H9 (cell line): ENCODE data around the gene ZRSR2. TPM values are rescaled to one million over a fixed set of nuclear protein-coding genes. Genes with fewer than 3 reads are reported as not detected.

Source experiments
- DNase-seq: peaks from one replicate; pipeline ENCODE4 v3.0.0-alpha.2; 2017
- H2AFZ ChIP-seq: one replicate; pipeline ENCODE4 v1.6.1; 2013; ENCODE audit warnings: mild to moderate bottlenecking, low read length, control low read depth, moderate library complexity
- H2AK5ac ChIP-seq: 2 replicates; pipeline ENCODE4 v1.6.1; 2013; ENCODE audit warnings: low read length, control low read depth, mixed read lengths; ENCODE audit not compliant: insufficient read length
- H2BK120ac ChIP-seq: one replicate; pipeline ENCODE4 v1.6.1; 2013; ENCODE audit warnings: low read depth, mild to moderate bottlenecking, low read length, control low read depth, inconsistent platforms; ENCODE audit not compliant: poor library complexity, severe bottlenecking
- H2BK12ac ChIP-seq: 2 replicates; pipeline ENCODE4 v1.6.1; 2013; ENCODE audit warnings: low read length, control low read depth, mixed read lengths, low read depth; ENCODE audit not compliant: insufficient read length
- H2BK15ac ChIP-seq: 2 replicates; pipeline ENCODE4 v1.6.1; 2013; ENCODE audit warnings: low read depth, low read length, control low read depth
- H2BK20ac ChIP-seq: one replicate; pipeline ENCODE4 v1.6.1; 2013; ENCODE audit warnings: low read depth, mild to moderate bottlenecking, low read length, control low read depth, inconsistent platforms; ENCODE audit not compliant: poor library complexity, severe bottlenecking
- H2BK5ac ChIP-seq: 2 replicates; pipeline ENCODE4 v1.6.1; 2013; ENCODE audit warnings: low read length, control low read depth, mixed read lengths; ENCODE audit not compliant: insufficient read length
- H3K14ac ChIP-seq: 2 replicates; pipeline ENCODE4 v1.6.1; 2013; ENCODE audit warnings: low read length, control low read depth; ENCODE audit not compliant: insufficient read depth
- H3K18ac ChIP-seq: 2 replicates; pipeline ENCODE4 v1.6.1; 2013; ENCODE audit warnings: low read depth, mild to moderate bottlenecking, mixed read lengths, low read length, control low read depth; ENCODE audit not compliant: insufficient read length
- H3K23ac ChIP-seq: 2 replicates; pipeline ENCODE4 v1.6.1; 2013; ENCODE audit warnings: low read length, control low read depth, mixed read lengths, low read depth; ENCODE audit not compliant: insufficient read length
- H3K23me2 ChIP-seq: 2 replicates; pipeline ENCODE4 v1.6.1; 2013; ENCODE audit warnings: low read depth, mild to moderate bottlenecking, mixed read lengths, low read length, control low read depth; ENCODE audit not compliant: insufficient read length, poor library complexity, severe bottlenecking
- H3K27ac ChIP-seq: 2 replicates; pipeline ENCODE4 v1.5.1; 2013; ENCODE audit warnings: low read length, control low read depth, mixed read lengths, low read depth; ENCODE audit not compliant: insufficient read length
- H3K27me3 ChIP-seq: 2 replicates; pipeline ENCODE4 v1.6.1; 2013; ENCODE audit warnings: low read length, control low read depth, inconsistent platforms; ENCODE audit not compliant: insufficient read depth
- H3K4ac ChIP-seq: 2 replicates; pipeline ENCODE4 v1.6.1; 2013; ENCODE audit warnings: low read depth, mild to moderate bottlenecking, control low read depth, inconsistent platforms, low read length, moderate library complexity
- H3K4me1 ChIP-seq: 2 replicates; pipeline ENCODE4 v1.6.1; 2013; ENCODE audit warnings: low read length, control low read depth, inconsistent platforms; ENCODE audit not compliant: insufficient read depth
- H3K4me2 ChIP-seq: 2 replicates; pipeline ENCODE4 v1.6.1; 2013; ENCODE audit warnings: low read length, control low read depth, mixed read lengths; ENCODE audit not compliant: insufficient read length, insufficient read depth
- H3K56ac ChIP-seq: 2 replicates; pipeline ENCODE4 v1.6.1; 2013; ENCODE audit warnings: low read depth, mild to moderate bottlenecking, mixed read lengths, low read length, control low read depth; ENCODE audit not compliant: insufficient read length
- H3K79me1 ChIP-seq: 2 replicates; pipeline ENCODE4 v1.6.1; 2013; ENCODE audit warnings: low read depth, mild to moderate bottlenecking, moderate library complexity, low read length, control low read depth, inconsistent platforms; ENCODE audit not compliant: insufficient read depth, poor library complexity, severe bottlenecking
- H3K79me2 ChIP-seq: 2 replicates; pipeline ENCODE4 v1.6.1; 2013; ENCODE audit warnings: low read length, control low read depth, inconsistent platforms; ENCODE audit not compliant: insufficient read depth
- H3K9ac ChIP-seq: 2 replicates; pipeline ENCODE4 v1.6.1; 2013; ENCODE audit warnings: low read length, control low read depth, mixed read lengths; ENCODE audit not compliant: insufficient read length; ENCODE audit errors: extremely low read depth
- H3K9me3 ChIP-seq: one replicate; pipeline ENCODE4 v1.6.1; 2013; ENCODE audit warnings: low read depth, low read length, inconsistent platforms; ENCODE audit not compliant: control insufficient read depth
- H3T11ph ChIP-seq: one replicate; pipeline ENCODE4 v1.6.1; 2013; ENCODE audit warnings: mild to moderate bottlenecking, low read length, control low read depth, inconsistent platforms
- H4K20me1 ChIP-seq: one replicate; pipeline ENCODE4 v1.6.1; 2013; ENCODE audit not compliant: control insufficient read depth, insufficient read length, insufficient read depth
- H4K5ac ChIP-seq: 2 replicates; pipeline ENCODE4 v1.6.1; 2013; ENCODE audit warnings: low read depth, mild to moderate bottlenecking, mixed read lengths, low read length, control low read depth; ENCODE audit not compliant: insufficient read length
- H4K8ac ChIP-seq: replicated peaks from 2 replicates; pipeline ENCODE4 v1.6.1; 2013; ENCODE audit warnings: low read length, control low read depth, mixed read lengths, low read depth; ENCODE audit not compliant: insufficient read length
- H4K91ac ChIP-seq: 2 replicates; pipeline ENCODE4 v1.6.1; 2013; ENCODE audit warnings: low read depth, mild to moderate bottlenecking, moderate library complexity, mixed read lengths, low read length, control low read depth; ENCODE audit not compliant: insufficient read length
- H3K27ac Mint-ChIP-seq, 3 experiments: 2 replicates in 2 of 3; 3 replicates in 1 of 3; pipeline ENCODE4 v1.8.0; 2020 to 2021; ENCODE audit warnings: mixed read lengths in 3 of 3, mild to moderate bottlenecking in 1 of 3, moderate library complexity in 1 of 3
- H3K27me3 Mint-ChIP-seq: 2 replicates; pipeline ENCODE4 v1.8.0; 2021; ENCODE audit warnings: low read depth, mild to moderate bottlenecking, moderate library complexity, mixed read lengths
- H3K36me3 Mint-ChIP-seq, 3 experiments: 2 replicates in 2 of 3; 3 replicates in 1 of 3; pipeline ENCODE4 v1.8.0; 2020 to 2021; ENCODE audit warnings: low read depth in 3 of 3, mixed read lengths in 3 of 3; ENCODE audit not compliant: insufficient read depth in 1 of 3
- H3K4me1 Mint-ChIP-seq, 2 experiments: 2 replicates each; pipeline ENCODE4 v1.8.0; 2020; ENCODE audit warnings: mixed read lengths in 2 of 2
- H3K4me3 Mint-ChIP-seq, 2 experiments: 2 replicates in 1 of 2; 3 replicates in 1 of 2; pipeline ENCODE4 v1.8.0; 2020 to 2021; ENCODE audit warnings: mild to moderate bottlenecking in 2 of 2, mixed read lengths in 2 of 2, moderate library complexity in 1 of 2
- H3K9me3 Mint-ChIP-seq, 2 experiments: 2 replicates in 1 of 2; 3 replicates in 1 of 2; pipeline ENCODE4 v1.8.0; 2020; ENCODE audit warnings: mild to moderate bottlenecking in 2 of 2, mixed read lengths in 2 of 2, moderate library complexity in 1 of 2
- WGBS: extraction: QIAGEN DNeasy Blood & Tissue Kit; methylation state at CpG from one replicate; pipeline ENCODE4 v1.1.7; 2013; ENCODE audit warnings: missing lambda C conversion rate, low lambda C conversion rate, mixed read lengths; ENCODE audit not compliant: insufficient read length; ENCODE audit errors: extremely low coverage; 5-methylcytosine and 5-hydroxymethylcytosine counted together
- total RNA-seq: library from RNA; stranded (reverse); gene quantifications from 2 replicates; pipeline ENCODE4 v1.2.1, GENCODE V29; 2021
- TF ChIP-seq, protein P1 (sequence below): fragments of 200-600 bp; sonication (generic); conservative IDR thresholded peaks from 3 replicates; pipeline ENCODE4 v1.8.0; 2021; ENCODE audit warnings: antibody characterized with exemption, mild to moderate bottlenecking

ZRSR2 gene
- total RNA-seq, 1 experiment from 2014 or later = 21.1 TPM

DNA sequence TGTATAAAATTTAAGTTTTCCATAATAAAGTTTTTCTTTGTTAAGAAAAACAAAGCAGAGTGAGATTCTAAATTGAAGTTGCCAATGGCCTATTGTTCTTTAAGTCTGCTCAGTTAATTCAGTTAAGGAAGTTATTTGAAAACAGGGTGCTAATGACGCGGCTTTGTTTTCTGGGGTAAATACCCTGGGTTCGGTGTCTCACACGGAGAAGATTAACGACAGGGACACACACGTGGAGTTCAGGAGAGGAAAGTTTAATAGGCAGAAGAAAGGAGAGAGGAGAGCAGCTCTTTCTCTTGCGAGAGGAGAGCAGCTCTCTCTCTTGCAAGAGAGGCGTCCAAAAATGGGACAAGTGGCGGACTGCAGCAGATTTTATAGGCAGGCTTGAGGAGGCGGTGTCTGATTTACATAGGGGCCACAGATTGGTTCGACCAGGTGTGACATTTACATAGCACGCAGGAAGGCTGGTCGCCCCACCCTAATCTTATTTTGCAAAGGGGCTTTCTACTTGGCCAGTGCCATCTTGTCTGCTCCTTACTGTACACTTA is 42.6 kb upstream of the ZRSR2 start:
- Histone ChIP-seq H3K79me2 (no peaks in the 10 kb centered on the region), H3T11ph (no peak overlapping the region), H2BK15ac (no peak overlapping the region), H2AK5ac (no peak overlapping the region), H3K23me2 (no peaks in the 10 kb centered on the region), H3K23ac (no peak overlapping the region), H4K8ac (no peak overlapping the region), H3K79me1 (no peaks in the 10 kb centered on the region), H3K56ac (no peak overlapping the region), H4K5ac (no peak overlapping the region), H3K18ac (no peak overlapping the region), H3K14ac (no peak overlapping the region), H2BK20ac (no peak overlapping the region), H3K27ac (no peak overlapping the region), H3K4ac (no peak overlapping the region), H4K20me1 (no peaks in the 10 kb centered on the region), H3K9ac (no peak overlapping the region), H2BK12ac (no peak overlapping the region), H3K9me3 (no peaks in the 10 kb centered on the region), H2AFZ (no peak overlapping the region), H2BK120ac (no peak overlapping the region), H3K4me1 (peaks cover 7% of the 10 kb centered on the region), H2BK5ac (no peak overlapping the region), H3K4me2 (no peak overlapping the region), H3K27me3 (no peaks in the 10 kb centered on the region), H4K91ac (no peak overlapping the region)
- H3K9me3 Mint-ChIP-seq = no peaks in the 10 kb centered on the region
- peak overlapping the region in 2 of 3 experiments; percentile 8 to 67; a peak in 3 of 7 replicates for H3K27ac Mint-ChIP-seq
- peaks cover 55 to 60% of the 10 kb centered on the region in 2 experiments for H3K4me1 Mint-ChIP-seq
- no peaks in the 10 kb centered on the region for H3K27me3 Mint-ChIP-seq
- TF ChIP-seq, protein P1, sequence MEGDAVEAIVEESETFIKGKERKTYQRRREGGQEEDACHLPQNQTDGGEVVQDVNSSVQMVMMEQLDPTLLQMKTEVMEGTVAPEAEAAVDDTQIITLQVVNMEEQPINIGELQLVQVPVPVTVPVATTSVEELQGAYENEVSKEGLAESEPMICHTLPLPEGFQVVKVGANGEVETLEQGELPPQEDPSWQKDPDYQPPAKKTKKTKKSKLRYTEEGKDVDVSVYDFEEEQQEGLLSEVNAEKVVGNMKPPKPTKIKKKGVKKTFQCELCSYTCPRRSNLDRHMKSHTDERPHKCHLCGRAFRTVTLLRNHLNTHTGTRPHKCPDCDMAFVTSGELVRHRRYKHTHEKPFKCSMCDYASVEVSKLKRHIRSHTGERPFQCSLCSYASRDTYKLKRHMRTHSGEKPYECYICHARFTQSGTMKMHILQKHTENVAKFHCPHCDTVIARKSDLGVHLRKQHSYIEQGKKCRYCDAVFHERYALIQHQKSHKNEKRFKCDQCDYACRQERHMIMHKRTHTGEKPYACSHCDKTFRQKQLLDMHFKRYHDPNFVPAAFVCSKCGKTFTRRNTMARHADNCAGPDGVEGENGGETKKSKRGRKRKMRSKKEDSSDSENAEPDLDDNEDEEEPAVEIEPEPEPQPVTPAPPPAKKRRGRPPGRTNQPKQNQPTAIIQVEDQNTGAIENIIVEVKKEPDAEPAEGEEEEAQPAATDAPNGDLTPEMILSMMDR = no peak
- H3K36me3 Mint-ChIP-seq = peaks cover 7 to 11% (median 10%) of the 10 kb centered on the region in 3 experiments; a peak in 6 of 7 replicates
- WGBS = no CpG with 5 or more reads among the region's 13 CpGs
- no peak for DNase-seq
- H3K4me3 Mint-ChIP-seq = no peak overlapping the region; a peak in 1 of 5 replicates
